Psoas muscle (tissue), 8 donors: ENCODE measurements around the gene CFLAR. TPM values are rescaled to one million over a fixed set of nuclear protein-coding genes. Genes with fewer than 3 reads are reported as not detected.
"Not testable (repeated sequence)": the region's sequence is repeated elsewhere in the genome, so short reads cannot be mapped to it uniquely, and the experiment has no call there.

Experiments used
- ATAC-seq, 4 donors: fragments of 200-7000 bp; cut with Tn5 transposase; one replicate each; pipeline ENCODE4 v1.9.1; 2020; ENCODE audit warnings: moderate library complexity in 3 of 4, mild to moderate bottlenecking in 2 of 4
- DNase-seq, 2 donors: peaks; one replicate each; pipeline ENCODE4 v3.0.0-alpha.2; 2020
- H3K27ac ChIP-seq: fragments of 200-600 bp; one replicate; pipeline ENCODE4 v1.8.0; 2022
- H3K27me3 ChIP-seq, 3 donors: fragments of 200-600 bp in 1 of 3; one replicate each; pipeline versions ENCODE4 v1.6.1 to v1.8.0; 2013 to 2022; ENCODE audit warnings: low read length in 2 of 3, mild to moderate bottlenecking in 2 of 3, moderate library complexity in 1 of 3; ENCODE audit not compliant: insufficient read depth in 3 of 3
- H3K36me3 ChIP-seq, 2 donors: fragments of 200-600 bp in 1 of 2; one replicate each; pipeline versions ENCODE4 v1.6.1 to v1.8.0; 2013 to 2022; ENCODE audit warnings: low read depth in 1 of 2, mild to moderate bottlenecking in 1 of 2, moderate library complexity in 1 of 2; ENCODE audit not compliant: insufficient read depth in 1 of 2
- H3K4me1 ChIP-seq: fragments of 200-600 bp; one replicate; pipeline ENCODE4 v1.8.0; 2022
- H3K4me3 ChIP-seq: fragments of 200-600 bp; one replicate; pipeline ENCODE4 v1.8.0; 2022; ENCODE audit warnings: mild to moderate bottlenecking
- H3K9me3 ChIP-seq: fragments of 200-600 bp; one replicate; pipeline ENCODE4 v1.8.0; 2022
- CTCF ChIP-seq: fragments of 200-600 bp; IDR thresholded peaks from one replicate; pipeline ENCODE4 v1.8.0; 2022; ENCODE audit warnings: antibody characterized with exemption
- WGBS, 3 donors: extraction: QIAGEN DNeasy Blood & Tissue Kit; methylation state at CpG; one replicate each; pipeline versions ENCODE4 v1.1.6 to v1.1.7; 2013; 5-methylcytosine and 5-hydroxymethylcytosine counted together
- intact Hi-C, 2 donors: fragments of 100-400 bp; cut with DNase I; formaldehyde crosslinking; loops; one replicate each; pipeline versions ENCODE4 v1.11.0 to v1.14.2; 2022
- polyA plus RNA-seq, 3 donors: library from polyadenylated mRNA; stranded (reverse); fragments of 200-250 nt; gene quantifications; one replicate each; pipeline ENCODE4 v1.2.3, GENCODE V29; 2013
- total RNA-seq, 4 donors: library from RNA; stranded (reverse); fragmentation: NEBNext Ultra II Directional in 2 of 4; extraction: Animal tissue kit (Norgen Biotek cat#: 25700) in 2 of 4; gene quantifications; one replicate each; pipeline versions ENCODE4 v1.2.1 to v1.2.4, GENCODE V29; 2021 to 2023
- donor health status: healthy with polysubstance abuse.
- donor health status: DM: no; HTN: no; CAD: no; lungs with moderate emphysema.
- donor health status: Bipolar disorder and iron deficiency.
- donor health status: healthy.
- donor health status: DM: yes; HTN: yes; CAD: no.
- donor health status: DM: no; HTN: no; CAD: no.
- donor health status: DM: no; HTN: no; CAD: no.
- donor health status: DM: yes; HTN: yes; CAD: no.

Gene CFLAR
- total and polyA plus RNA-seq, 7 donors, result 84.7 to 358 (median 340) TPM

- DNase-seq (peak; percentile 77 to 87), ATAC-seq (peak; percentile 18 to 43 (median 26))
- Histone ChIP-seq H3K4me1 (peaks cover 41% of the 10 kb centered on the region), H3K27me3 (no peaks in the 10 kb centered on the region), H3K27ac (peak overlapping the region; percentile 100), H3K36me3 (peaks cover 2 to 11% of the 10 kb centered on the region in 2 donors), H3K4me3 (peak overlapping the region; percentile 100), H3K9me3 (no peaks in the 10 kb centered on the region)
- TF ChIP-seq CTCF, result peak; percentile 24
- intact Hi-C loops, result loop anchor here (5.0 kb wide), 2 partner anchors 35 to 45 kb away; partner anchors contain the start of genes HYCC2 (in 1 of the 2) and NDUFB3 (in 1 of the 2)
- WGBS, 3 donors, result 0 to 2% (median 1%) methylated on average over 22 of the region's 22 CpGs
Measured at GRCh38 chr2:201116959-201117734, 1.2 kb downstream of the CFLAR start.

- Histone ChIP-seq H3K4me1 (peaks cover 46% of the 10 kb centered on the region), H3K4me3 (peak overlapping the region; percentile 100), H3K27ac (peak overlapping the region; percentile 100), H3K36me3 (peaks cover 2 to 17% of the 10 kb centered on the region in 2 donors)
- intact Hi-C loops, result loop anchor here (5.0 kb wide), 2 partner anchors 35 to 45 kb away; partner anchors contain the start of genes HYCC2 (in 1 of the 2) and NDUFB3 (in 1 of the 2)
- DNase-seq, result peak in 1 of 2 donors; percentile 68
- ATAC-seq, result peak; percentile 0 to 26 (median 24)
- not testable (repeated sequence) for H3K27me3 ChIP-seq, H3K9me3 ChIP-seq
- 5 to 7% (median 5%) methylated on average over 13 of the region's 13 CpGs for WGBS, 3 donors
Measured at GRCh38 chr2:201117735-201118094, 1.8 kb downstream of the CFLAR start.

GRCh38 chr2:201118121-201118960 lies 2.4 kb downstream of the CFLAR start:
- peak; percentile 90 to 96 for DNase-seq

GRCh38 chr2:201118961-201119854 lies 3.2 kb downstream of the CFLAR start:
- no peak for TF ChIP-seq CTCF
- Histone ChIP-seq H3K9me3 (no peaks in the 10 kb centered on the region), H3K27ac (peak overlapping the region; percentile 100), H3K4me3 (peak overlapping the region; percentile 100), H3K27me3 (no peaks in the 10 kb centered on the region), H3K36me3 (peaks cover 2 to 17% of the 10 kb centered on the region in 2 donors), H3K4me1 (peaks cover 60% of the 10 kb centered on the region)
- WGBS, 3 donors, result 6 to 12% (median 10%) methylated on average over 12 of the region's 12 CpGs
- peak in 1 of 4 donors; percentile 24 for ATAC-seq
- intact Hi-C loops, result loop anchor here (5.0 kb wide), 2 partner anchors 33 to 47 kb away; partner anchors contain the start of genes HYCC2 (in 1 of the 2) and NDUFB3 (in 1 of the 2)
- no peak for DNase-seq

More at GRCh38 chr2:201118121-201118960, 2.4 kb downstream of the CFLAR start:
- H3K9me3 ChIP-seq, result no peaks in the 10 kb centered on the region
- intact Hi-C loops, result loop anchor here (5.0 kb wide), 2 partner anchors 34 to 46 kb away; partner anchors contain the start of genes HYCC2 (in 1 of the 2) and NDUFB3 (in 1 of the 2)
- peak overlapping the region; percentile 100 for H3K4me3 ChIP-seq
- peaks cover 52% of the 10 kb centered on the region for H3K4me1 ChIP-seq
- H3K27ac ChIP-seq, result peak overlapping the region; percentile 100
- WGBS, 3 donors, result 0 to 1% (median 0%) methylated on average over 48 of the region's 48 CpGs
- no peaks in the 10 kb centered on the region for H3K27me3 ChIP-seq
- peaks cover 2 to 17% of the 10 kb centered on the region in 2 donors for H3K36me3 ChIP-seq
- peak; percentile 61 to 72 (median 68) for ATAC-seq
- TF ChIP-seq CTCF, result peak; percentile 51
